SH-SY5Y (cell line): ENCODE results near the gene MYBPH.

Experiments
- GATA2 ChIP-seq: IDR thresholded peaks from 2 replicates; pipeline ENCODE4 v1.6.1; 2011; ENCODE audit warnings: mild to moderate bottlenecking, low read depth, low read length
- GATA3 ChIP-seq: IDR thresholded peaks from 2 replicates; pipeline ENCODE4 v1.6.1; 2011; ENCODE audit warnings: low read depth, mild to moderate bottlenecking, low read length, moderate library complexity

The MYBPH gene

DNA sequence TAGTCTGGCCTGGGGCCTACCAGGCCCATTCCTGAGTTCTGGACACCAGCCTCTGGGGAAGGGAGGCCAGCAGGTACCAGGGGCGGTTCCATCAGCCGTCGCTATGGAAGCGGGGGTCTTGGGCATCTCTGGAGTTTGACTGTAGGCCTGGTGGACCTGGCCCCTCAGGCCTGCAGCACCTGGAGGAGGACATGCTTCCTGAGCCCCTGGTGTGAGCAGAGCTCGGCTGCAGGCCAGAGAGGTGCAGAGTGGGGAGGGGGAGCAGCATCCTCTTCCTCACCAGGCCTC, 7.8 kb downstream of the MYBPH start:
- TF ChIP-seq GATA3: no peak
- no peak for TF ChIP-seq GATA2

GRCh38 chr1:203167026-203167912, 8.4 kb downstream of the MYBPH start:
- TF ChIP-seq GATA3 (no peak), GATA2 (no peak)

DNA sequence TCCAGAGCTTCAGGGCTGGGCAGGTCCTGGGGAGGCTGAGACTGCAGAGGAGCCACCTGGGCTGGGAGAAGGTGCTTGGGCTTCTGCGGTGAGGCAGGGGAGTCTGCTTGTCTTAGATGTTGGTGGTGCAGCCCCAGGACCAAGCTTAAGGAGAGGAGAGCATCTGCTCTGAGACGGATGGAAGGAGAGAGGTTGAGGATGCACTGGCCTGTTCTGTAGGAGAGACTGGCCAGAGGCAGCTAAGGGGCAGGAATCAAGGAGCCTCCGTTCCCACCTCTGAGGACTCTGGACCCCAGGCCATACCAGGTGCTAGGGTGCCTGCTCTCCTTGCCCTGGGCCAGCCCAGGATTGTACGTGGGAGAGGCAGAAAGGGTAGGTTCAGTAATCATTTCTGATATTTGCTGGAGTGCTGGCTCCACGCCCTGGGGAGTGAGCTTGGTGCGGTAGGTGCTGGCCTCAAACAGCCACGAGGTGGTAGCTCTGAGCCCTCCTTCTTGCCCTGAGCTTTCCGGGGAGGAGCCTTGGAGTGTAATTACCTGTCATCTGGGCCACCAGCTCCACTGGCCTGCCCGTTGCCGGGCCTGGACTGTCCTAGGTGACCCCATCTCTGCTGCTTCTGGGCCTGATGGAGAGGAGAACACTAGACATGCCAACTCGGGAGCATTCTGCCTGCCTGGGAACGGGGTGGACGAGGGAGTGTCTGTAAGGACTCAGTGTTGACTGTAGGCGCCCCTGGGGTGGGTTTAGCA, 9.3 kb downstream of the MYBPH start:
- TF ChIP-seq GATA2: no peak
- TF ChIP-seq GATA3: no peak

- TF ChIP-seq GATA2 (no peak), GATA3 (no peak)
These were observed 9.8 kb downstream of the MYBPH start for GRCh38 chr1:203165800-203166161.

- TF ChIP-seq GATA3: no peak
- TF ChIP-seq GATA2: no peak
These were observed 10.4 kb downstream of the MYBPH start for GRCh38 chr1:203165101-203165799.

DNA sequence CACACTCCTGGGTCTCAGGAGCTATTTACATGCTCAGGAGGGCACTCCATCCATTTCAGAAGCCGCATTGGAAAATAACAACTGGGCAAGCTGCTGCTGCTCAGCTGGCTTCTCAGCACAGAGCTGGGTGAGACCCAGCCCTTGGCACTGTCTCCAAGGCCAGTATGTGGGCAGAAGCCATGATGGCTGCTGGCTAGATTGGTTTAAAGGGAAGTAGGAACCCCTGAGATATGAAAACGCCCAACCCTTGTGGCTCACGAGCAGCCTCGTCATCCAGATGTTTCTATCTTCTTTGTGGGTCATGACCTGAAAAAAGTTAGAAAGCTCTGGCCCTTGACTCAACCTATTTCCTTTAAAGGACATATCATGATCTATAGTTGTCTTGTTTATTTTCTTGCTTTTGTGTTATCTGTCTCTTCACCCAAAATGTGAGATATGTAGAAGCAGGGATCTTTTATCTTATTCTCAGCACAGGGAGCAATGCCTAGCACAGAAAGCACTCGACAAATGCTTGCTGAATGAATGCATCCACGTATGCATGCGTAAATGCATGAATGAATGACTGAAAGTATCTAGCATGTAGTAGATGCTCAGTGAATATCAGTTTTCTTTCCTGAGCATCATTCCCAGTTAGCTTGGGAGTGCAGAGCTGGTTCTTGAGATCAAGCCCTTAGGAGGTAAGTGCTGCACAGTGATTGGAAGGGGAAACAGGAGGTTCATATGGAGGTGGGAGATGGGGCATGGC, 11.6 kb downstream of the MYBPH start:
- TF ChIP-seq GATA3: no peak

- TF ChIP-seq GATA2 (no peak), GATA3 (no peak)
These were observed 13.2 kb downstream of the MYBPH start for GRCh38 chr1:203162403-203162802.

DNA sequence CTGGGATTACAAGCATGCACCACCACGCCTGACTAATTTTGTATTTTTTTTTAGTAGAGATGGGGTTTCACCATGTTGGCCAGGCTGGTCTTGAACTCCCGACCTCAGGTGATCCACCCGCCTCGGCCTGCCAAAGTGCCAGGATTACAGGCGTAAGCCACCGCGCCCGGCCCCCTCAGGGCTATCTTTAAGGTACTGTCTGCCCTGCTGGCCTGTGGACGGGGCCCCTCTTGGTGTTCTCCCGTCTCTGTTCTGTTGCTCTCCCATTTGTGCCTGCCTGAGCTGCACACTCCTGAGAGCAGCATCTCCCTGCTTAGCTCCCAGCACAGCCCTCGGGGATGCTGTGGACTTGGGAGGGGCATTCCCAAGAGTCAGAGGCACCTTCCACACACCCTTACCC, 13.9 kb downstream of the MYBPH start:
- no peak for TF ChIP-seq GATA2
- no peak for TF ChIP-seq GATA3

DNA sequence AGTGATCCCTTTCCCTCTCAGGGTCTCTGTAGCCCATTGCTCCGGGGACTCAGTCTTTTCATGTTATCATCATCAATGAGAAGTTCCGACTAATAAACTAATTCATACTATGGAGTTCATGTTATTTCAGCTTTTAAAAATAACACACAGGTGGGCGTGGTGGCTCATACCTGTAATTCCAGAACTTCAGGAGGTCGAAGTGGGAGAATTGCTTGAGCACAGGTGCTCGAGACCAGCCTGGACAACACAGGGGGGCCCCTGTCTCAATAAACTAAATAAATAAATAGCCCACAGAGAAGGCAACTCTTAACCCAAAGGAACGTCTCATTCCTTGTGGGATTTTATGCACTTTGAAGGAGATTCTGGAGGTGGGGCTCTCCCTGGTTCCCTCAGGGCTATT, 14.5 kb downstream of the MYBPH start:
- TF ChIP-seq GATA3 (no peak), GATA2 (no peak)

DNA sequence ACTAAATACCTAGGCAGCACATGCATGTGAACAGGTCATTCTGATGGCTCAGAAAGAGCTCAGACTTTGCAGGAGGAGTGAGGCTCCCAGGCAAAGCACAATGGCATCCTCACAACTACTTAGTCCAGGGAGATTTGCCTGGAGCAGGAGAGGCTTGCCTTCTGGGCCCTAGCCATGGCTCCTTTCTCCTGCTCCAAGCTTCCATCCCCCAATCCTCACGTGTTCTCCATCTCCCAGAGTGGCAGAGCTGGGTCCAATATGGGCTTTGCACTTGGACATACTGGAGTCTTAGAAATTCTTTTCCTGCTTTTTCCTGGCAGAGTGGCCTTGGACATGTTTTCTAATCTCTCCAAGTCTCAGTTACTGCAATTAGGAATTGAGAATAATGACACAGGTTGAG, 15.8 kb downstream of the MYBPH start:
- TF ChIP-seq GATA3 (no peak), GATA2 (no peak)

- TF ChIP-seq GATA3 (no peak), GATA2 (no peak)
These were observed 16.5 kb downstream of the MYBPH start for GRCh38 chr1:203158960-203159665.

GRCh38 chr1:203158423-203158822, 17.2 kb downstream of the MYBPH start:
- no peak for TF ChIP-seq GATA3
- no peak for TF ChIP-seq GATA2

- TF ChIP-seq GATA3 (no peak), GATA2 (no peak)
These were observed 19.3 kb downstream of the MYBPH start for GRCh38 chr1:203156280-203156679.
